CD4-positive, alpha-beta T cell treated with Interleukin-2 at 100 ng/mL for 4 hours (primary cell): Measurements from ENCODE around the gene COL18A1.
"Not testable (repeated sequence)": the region's sequence is repeated elsewhere in the genome, so short reads cannot be mapped to it uniquely, and the experiment has no call there.

Source experiments
- DNase-seq: peaks from one replicate; pipeline ENCODE4 v3.0.0-alpha.2; 2020; ENCODE audit warnings: low spot score

Gene COL18A1

GRCh38 chr21:45441431-45442255 lies 36.7 kb downstream of the COL18A1 start:
- DNase-seq, result no peak

GRCh38 chr21:45442276-45442675 lies 37.3 kb downstream of the COL18A1 start:
- no peak for DNase-seq

GRCh38 chr21:45442686-45443594 lies 38.0 kb downstream of the COL18A1 start:
- not testable (repeated sequence) for DNase-seq

GRCh38 chr21:45443595-45444181 lies 38.7 kb downstream of the COL18A1 start:
- DNase-seq, result no peak

GRCh38 chr21:45444385-45444784 lies 39.4 kb downstream of the COL18A1 start:
- DNase-seq, result no peak

- DNase-seq, result no peak
Measured at GRCh38 chr21:45445369-45445768, 40.4 kb downstream of the COL18A1 start.

GRCh38 chr21:45447821-45448220 lies 42.9 kb downstream of the COL18A1 start:
- no peak for DNase-seq

GRCh38 chr21:45448283-45448809 lies 43.4 kb downstream of the COL18A1 start:
- DNase-seq, result no peak

- no peak for DNase-seq
Measured at GRCh38 chr21:45448810-45449657, 44.1 kb downstream of the COL18A1 start.

- DNase-seq, result no peak
Measured at GRCh38 chr21:45449658-45450422, 44.9 kb downstream of the COL18A1 start.

GRCh38 chr21:45450423-45451090 lies 45.6 kb downstream of the COL18A1 start:
- no peak for DNase-seq

GRCh38 chr21:45451091-45451740 lies 46.3 kb downstream of the COL18A1 start:
- no peak for DNase-seq

GRCh38 chr21:45451771-45452182 lies 46.8 kb downstream of the COL18A1 start:
- DNase-seq, result no peak

GRCh38 chr21:45452696-45453307 lies 47.8 kb downstream of the COL18A1 start:
- no peak for DNase-seq

GRCh38 chr21:45453308-45453950 lies 48.5 kb downstream of the COL18A1 start:
- DNase-seq, result no peak

- DNase-seq, result no peak
Measured at GRCh38 chr21:45454060-45454925, 49.3 kb downstream of the COL18A1 start.

- DNase-seq, result no peak
Measured at GRCh38 chr21:45454926-45455673, 50.1 kb downstream of the COL18A1 start.
